Nephron (organoid): ENCODE data around the gene SLC16A6.

Experiments
- H3K27ac Mint-ChIP-seq, 3 experiments: 2 replicates each; pipeline ENCODE4 v1.8.0; 2020; ENCODE audit warnings: mixed read lengths in 3 of 3, mild to moderate bottlenecking in 2 of 3, moderate library complexity in 1 of 3
- H3K27me3 Mint-ChIP-seq: 2 replicates; pipeline ENCODE4 v1.8.0; 2021; ENCODE audit warnings: low read depth, mild to moderate bottlenecking, moderate library complexity, mixed read lengths
- H3K36me3 Mint-ChIP-seq: 2 replicates; pipeline ENCODE4 v1.8.0; 2020; ENCODE audit warnings: low read depth, mixed read lengths
- H3K4me1 Mint-ChIP-seq: 2 replicates; pipeline ENCODE4 v1.8.0; 2020; ENCODE audit warnings: mixed read lengths
- H3K4me3 Mint-ChIP-seq, 3 experiments: 2 replicates each; pipeline ENCODE4 v1.8.0; 2020; ENCODE audit warnings: mild to moderate bottlenecking in 3 of 3, mixed read lengths in 3 of 3, moderate library complexity in 2 of 3
- H3K9me3 Mint-ChIP-seq: 2 replicates; pipeline ENCODE4 v1.8.0; 2020; ENCODE audit warnings: mixed read lengths
- CTCF ChIP-seq, 3 experiments: fragments of 200-600 bp; sonication (generic); IDR thresholded peaks; one replicate each; pipeline ENCODE4 v1.5.0; 2021; ENCODE audit warnings: antibody characterized with exemption in 3 of 3; ENCODE audit not compliant: unreplicated experiment in 3 of 3

Gene SLC16A6

GRCh38 chr17:68295086-68295485 lies 4.2 kb upstream of the SLC16A6 start:
- no peak overlapping the region for H3K4me3 Mint-ChIP-seq
- no peak for TF ChIP-seq CTCF (IDR thresholded peaks at IDR 0.05; ENCODE audit: unreplicated experiment in 3 of 3)
- H3K27ac Mint-ChIP-seq = no peak overlapping the region
- H3K36me3 Mint-ChIP-seq = no peaks in the 10 kb centered on the region
- peaks cover 11% of the 10 kb centered on the region for H3K4me1 Mint-ChIP-seq
- H3K9me3 Mint-ChIP-seq = no peaks in the 10 kb centered on the region
- peaks cover 49% of the 10 kb centered on the region for H3K27me3 Mint-ChIP-seq

- TF ChIP-seq CTCF (IDR thresholded peaks at IDR 0.05; ENCODE audit: unreplicated experiment in 3 of 3) = no peak
- no peaks in the 10 kb centered on the region for H3K9me3 Mint-ChIP-seq
- H3K27me3 Mint-ChIP-seq = peaks cover 53% of the 10 kb centered on the region
- H3K36me3 Mint-ChIP-seq = no peaks in the 10 kb centered on the region
- H3K4me3 Mint-ChIP-seq = no peak overlapping the region
- no peak overlapping the region for H3K27ac Mint-ChIP-seq
- peaks cover 11% of the 10 kb centered on the region for H3K4me1 Mint-ChIP-seq
Observed at GRCh38 chr17:68294617-68295016, 3.7 kb upstream of the SLC16A6 start.

GRCh38 chr17:68294196-68294555 lies 3.2 kb upstream of the SLC16A6 start:
- Mint-ChIP-seq H3K4me1 (peaks cover 11% of the 10 kb centered on the region), H3K9me3 (no peaks in the 10 kb centered on the region)

GRCh38 chr17:68293490-68294195 lies 2.7 kb upstream of the SLC16A6 start:
- H3K36me3 Mint-ChIP-seq = no peaks in the 10 kb centered on the region
- H3K9me3 Mint-ChIP-seq = no peaks in the 10 kb centered on the region
- peak overlapping the region; percentile 12 to 76 (median 59) for H3K4me3 Mint-ChIP-seq
- H3K27me3 Mint-ChIP-seq = peaks cover 63% of the 10 kb centered on the region
- TF ChIP-seq CTCF (IDR thresholded peaks at IDR 0.05; ENCODE audit: unreplicated experiment in 3 of 3) = no peak
- peaks cover 11% of the 10 kb centered on the region for H3K4me1 Mint-ChIP-seq
- H3K27ac Mint-ChIP-seq = no peak overlapping the region

More at GRCh38 chr17:68294196-68294555, 3.2 kb upstream of the SLC16A6 start:
- H3K4me3 Mint-ChIP-seq = peak overlapping the region; percentile 12 to 76 (median 59)
- H3K36me3 Mint-ChIP-seq = no peaks in the 10 kb centered on the region
- no peak overlapping the region for H3K27ac Mint-ChIP-seq
- peaks cover 58% of the 10 kb centered on the region for H3K27me3 Mint-ChIP-seq
- TF ChIP-seq CTCF (IDR thresholded peaks at IDR 0.05; ENCODE audit: unreplicated experiment in 3 of 3) = no peak

- Mint-ChIP-seq H3K27me3 (peaks cover 73% of the 10 kb centered on the region), H3K36me3 (no peaks in the 10 kb centered on the region), H3K4me3 (peak overlapping the region; percentile 79 to 81 (median 81)), H3K4me1 (peaks cover 11% of the 10 kb centered on the region), H3K9me3 (no peaks in the 10 kb centered on the region), H3K27ac (no peak overlapping the region)
- no peak for TF ChIP-seq CTCF (IDR thresholded peaks at IDR 0.05; ENCODE audit: unreplicated experiment in 3 of 3)
Observed at GRCh38 chr17:68292689-68293040, 1.7 kb upstream of the SLC16A6 start.
